NCI-H1436 treated with DMSO at 0.1 percent for 48 hours (cell line): ENCODE data around the gene CIAPIN1.
"Not testable (repeated sequence)": the region's sequence is repeated elsewhere in the genome, so short reads cannot be mapped to it uniquely, and the experiment has no call there.

Experiments
- DNase-seq: peaks from one replicate; lab custom pipeline; 2025; lab: John Stamatoyannopoulos, UW

The CIAPIN1 gene

GRCh38 chr16:57440551-57440950, 6.6 kb downstream of the CIAPIN1 start:
- DNase-seq, result not testable (repeated sequence)

DNA sequence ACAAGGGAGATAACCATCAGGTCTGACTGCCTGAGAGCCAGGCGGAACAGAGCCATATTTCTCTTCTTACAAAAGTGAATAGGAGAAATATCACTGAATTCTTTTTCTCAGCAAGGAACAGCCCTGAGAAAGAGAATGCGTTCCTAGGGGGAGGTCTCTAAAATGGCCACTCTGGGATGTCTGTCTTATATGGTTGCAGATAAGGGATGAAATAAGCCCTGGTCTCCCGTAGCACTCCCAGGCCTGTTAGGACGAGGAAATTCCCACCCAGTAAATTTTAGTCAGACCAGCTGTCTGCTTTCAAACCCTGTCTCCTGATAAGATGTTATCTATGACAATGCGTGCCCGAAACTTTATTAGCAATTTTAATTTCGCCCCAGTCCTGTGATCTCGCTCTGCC, 7.2 kb downstream of the CIAPIN1 start:
- DNase-seq, result not testable (repeated sequence)

- no peak for DNase-seq
Measured at GRCh38 chr16:57435838-57436237, 11.3 kb downstream of the CIAPIN1 start.

DNA sequence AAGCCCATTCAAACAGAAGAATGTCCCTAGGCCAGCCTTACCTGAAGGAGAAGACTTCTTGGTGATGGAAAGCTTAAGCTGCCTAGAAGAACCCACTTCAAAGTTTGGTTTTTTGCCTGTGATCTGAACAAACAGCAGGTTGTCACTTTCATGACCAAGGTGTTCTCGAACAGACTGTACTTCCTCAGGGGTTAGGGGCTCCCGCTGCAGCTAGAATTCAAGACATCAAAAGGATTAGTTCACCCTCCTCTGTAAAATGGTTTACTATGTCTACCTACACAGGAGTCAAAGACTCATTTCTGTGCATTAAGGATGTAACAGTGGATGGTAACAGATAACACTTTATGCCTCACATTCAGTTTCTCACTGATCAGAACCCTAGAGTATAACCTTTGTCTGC, 13.2 kb downstream of the CIAPIN1 start:
- no peak for DNase-seq

DNA sequence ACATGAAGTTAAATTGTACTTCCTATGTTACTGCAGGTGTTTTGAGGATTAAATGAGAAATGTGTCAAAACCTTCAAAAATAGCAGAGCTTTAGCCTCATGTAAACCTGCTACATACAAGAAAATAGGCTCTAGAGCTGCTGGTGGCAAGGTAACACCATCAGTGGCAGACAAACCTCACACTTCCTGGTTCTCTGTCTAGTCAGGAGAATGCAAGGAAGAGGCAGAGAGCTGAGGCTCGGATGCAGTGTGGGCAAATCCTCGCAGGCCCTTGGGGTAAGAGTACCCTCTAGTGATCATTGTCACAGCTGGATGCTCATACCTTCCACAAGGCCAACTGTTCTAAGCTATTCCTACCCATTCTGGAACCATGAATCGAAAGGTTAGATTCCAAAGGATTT, 14.2 kb downstream of the CIAPIN1 start:
- no peak for DNase-seq

DNA sequence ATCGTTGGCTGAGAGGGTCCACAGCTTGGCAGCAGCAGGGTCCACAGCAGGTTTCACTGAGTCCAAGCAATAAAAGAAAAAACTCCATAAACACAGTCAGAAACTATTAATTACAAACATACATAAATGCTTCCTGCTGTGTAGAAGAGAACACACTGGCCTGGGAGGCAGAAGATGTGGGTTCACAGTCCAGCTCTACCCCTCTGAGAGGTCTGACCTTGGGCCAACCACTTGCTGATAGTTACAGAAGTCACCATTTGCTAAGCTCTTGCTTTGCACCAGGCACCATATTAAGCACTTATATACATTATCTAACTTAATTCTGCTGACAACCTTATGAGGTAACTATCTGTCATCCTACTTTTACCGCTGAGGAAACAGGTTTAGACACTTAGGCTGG, 14.7 kb downstream of the CIAPIN1 start:
- DNase-seq, result no peak

GRCh38 chr16:57430955-57431354, 16.2 kb downstream of the CIAPIN1 start:
- no peak for DNase-seq

DNA sequence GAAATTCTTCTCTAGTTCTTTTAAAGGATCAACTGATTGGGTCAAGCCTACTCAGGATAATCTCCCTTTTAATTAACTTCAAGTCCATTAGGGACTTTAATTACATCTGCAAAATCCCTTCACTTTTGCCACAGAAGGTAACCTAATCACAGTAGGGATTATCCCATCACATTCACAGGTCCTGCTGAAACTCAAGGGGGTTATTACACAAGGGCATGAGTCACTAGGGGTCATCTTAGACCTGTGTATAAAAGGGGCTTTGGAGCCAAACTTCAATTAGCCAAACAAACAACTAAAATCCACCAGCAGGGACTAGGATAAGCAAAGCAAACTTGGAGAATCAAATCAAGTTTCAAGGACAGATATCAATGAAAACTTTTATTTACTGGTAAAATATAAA, 19.4 kb downstream of the CIAPIN1 start:
- no peak for DNase-seq

DNA sequence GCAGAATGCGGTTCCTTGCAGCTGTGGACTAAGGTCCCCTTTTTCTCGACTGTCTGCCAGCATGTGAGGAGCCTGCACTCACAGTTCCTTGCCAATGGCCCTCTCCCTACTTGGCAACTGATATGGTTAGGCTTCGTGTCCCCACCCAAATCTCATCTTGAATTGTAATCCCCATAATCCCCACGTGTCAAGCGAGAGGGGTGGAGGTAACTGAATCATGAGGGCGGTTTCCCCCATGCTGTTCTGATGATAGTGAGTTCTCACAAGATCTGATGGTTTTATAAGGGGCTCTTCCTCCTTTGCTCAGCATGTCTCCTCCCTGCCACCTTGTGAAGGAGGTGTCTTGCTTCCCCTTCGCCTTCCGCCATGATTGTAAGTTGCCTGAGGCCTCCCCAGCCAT, 19.9 kb downstream of the CIAPIN1 start:
- DNase-seq, result no peak

- DNase-seq, result no peak
Measured at GRCh38 chr16:57426356-57426755, 20.8 kb downstream of the CIAPIN1 start.

- DNase-seq, result no peak
Measured at GRCh38 chr16:57424583-57424982, 22.6 kb downstream of the CIAPIN1 start.

- DNase-seq, result no peak
Measured at GRCh38 chr16:57423152-57423551, 24.0 kb downstream of the CIAPIN1 start.

DNA sequence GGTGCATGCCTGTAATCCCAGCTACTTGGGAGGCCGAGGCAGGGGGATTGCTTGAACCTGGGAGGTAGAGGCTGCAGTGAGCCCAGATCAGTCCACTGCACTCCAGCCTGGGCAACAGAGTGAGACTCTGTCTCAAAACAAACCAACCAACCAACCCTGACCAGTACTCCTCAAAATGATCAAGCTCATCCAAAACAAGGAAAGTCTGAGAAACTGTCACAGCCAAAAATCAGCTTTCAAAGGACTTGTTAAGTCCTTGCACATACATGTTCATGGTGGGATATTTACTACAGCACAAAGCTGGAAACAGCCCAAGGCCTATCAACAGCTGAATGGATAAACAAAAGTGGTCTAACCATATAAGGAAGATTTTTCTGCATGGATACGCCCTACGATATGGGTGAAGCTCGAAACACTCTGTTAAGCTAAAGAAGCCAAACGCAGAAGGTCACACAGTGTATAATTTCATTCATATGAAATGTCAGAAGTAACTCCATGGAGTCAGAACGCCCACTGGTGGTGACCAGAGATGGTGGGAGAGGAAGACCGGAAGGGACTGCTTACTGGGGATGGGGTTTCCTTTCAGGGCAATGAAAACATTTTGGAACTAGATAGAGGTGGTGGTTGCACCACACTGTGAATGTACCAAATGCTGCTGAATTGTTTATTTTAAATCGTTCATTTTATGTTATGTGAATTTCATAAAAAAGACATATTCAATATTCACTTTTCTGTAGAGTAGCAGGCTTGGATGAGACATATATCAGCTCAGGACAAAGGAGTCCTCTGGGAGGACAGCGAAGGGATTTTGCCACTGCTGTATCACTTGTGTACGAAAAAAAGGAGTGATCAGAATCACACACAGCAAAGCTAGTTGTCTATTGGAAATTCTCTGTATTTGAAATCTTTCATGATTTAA, 24.9 kb downstream of the CIAPIN1 start:
- DNase-seq, result no peak

- no peak for DNase-seq
Measured at GRCh38 chr16:57419506-57419905, 27.7 kb downstream of the CIAPIN1 start.

GRCh38 chr16:57416084-57416483, 31.1 kb downstream of the CIAPIN1 start:
- no peak for DNase-seq

GRCh38 chr16:57413733-57414132, 33.5 kb downstream of the CIAPIN1 start:
- DNase-seq, result no peak

DNA sequence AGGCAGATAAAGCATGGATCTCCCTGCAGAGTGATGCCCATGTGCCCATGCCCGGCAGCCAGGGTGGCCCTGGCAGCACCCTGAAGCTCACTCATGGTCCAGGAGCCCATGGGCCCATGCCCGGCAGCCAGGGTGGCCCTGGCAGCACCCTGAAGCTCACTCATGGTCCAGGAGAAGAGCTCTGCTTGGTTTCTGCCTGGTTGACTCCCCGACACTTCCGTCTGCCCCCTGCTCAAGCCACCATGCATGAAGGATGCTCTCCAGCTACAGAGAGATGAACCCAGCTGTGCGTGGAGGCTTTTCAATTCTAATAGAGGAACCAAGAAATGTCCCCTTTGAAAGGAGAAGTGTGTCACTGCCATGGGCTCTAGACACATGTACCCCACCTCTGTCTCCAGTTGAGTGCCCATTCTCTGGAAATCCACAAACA, 33.9 kb downstream of the CIAPIN1 start:
- DNase-seq, result no peak

DNA sequence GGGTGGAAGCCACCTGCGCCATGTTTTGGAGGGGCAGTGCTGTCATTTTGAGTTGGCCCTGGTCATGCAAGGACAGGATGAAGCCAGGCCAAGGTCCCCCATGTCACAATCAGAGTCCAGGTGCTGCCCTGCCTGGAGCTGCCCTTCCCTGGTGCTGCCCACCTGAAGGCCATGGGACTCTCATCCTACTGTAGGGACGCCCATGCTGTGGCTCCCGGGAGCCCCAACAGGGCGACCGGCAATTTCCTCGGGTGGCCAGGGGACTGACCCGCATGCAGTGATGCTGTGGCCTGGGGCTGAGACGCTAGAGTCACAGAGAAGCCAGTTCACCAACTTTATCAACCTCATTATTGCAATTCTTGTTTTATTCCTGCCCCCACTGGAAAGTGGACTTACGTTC, 34.6 kb downstream of the CIAPIN1 start:
- DNase-seq, result no peak

- no peak for DNase-seq
Measured at GRCh38 chr16:57411362-57411976, 35.7 kb downstream of the CIAPIN1 start.

DNA sequence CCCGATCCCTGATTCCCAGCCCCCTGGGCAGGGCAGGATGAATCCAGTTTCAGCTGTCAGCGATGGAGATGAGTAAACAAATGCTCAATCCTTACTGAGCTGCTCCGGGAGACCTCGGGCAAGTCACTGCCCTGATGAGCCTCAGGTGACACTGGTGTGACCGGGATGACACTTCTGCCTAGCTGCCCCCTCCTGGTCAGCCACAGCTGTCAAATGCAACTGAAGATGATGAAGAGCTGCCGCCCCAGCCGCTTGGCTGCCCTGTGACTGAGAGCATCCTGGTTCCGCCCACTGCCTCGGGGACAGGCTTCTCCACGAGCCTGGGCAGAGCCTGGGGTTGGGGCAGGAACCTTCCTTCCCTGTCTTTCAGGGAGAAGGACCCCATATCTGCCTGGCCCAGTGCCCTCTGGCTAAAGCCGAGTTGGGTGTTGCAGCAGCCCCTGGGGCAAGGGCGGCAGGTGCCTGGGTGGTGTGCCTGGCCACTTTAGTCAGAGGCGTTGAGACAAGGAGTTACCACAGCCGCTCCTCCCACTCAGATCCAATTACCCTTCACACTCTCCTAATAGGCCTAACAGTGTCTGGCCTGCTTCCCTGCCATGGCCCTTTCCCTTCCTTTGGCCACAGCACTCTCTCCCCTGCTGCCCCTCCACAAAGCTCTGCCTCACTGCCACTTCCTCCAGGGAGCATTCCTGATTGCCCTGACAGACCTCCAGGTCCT, 37.2 kb downstream of the CIAPIN1 start:
- no peak for DNase-seq

- no peak for DNase-seq
Measured at GRCh38 chr16:57409065-57409464, 38.1 kb downstream of the CIAPIN1 start.

- DNase-seq, result no peak
Measured at GRCh38 chr16:57407521-57408353, 39.4 kb downstream of the CIAPIN1 start.
